Stimulated activated naive CD4-positive, alpha-beta T cell (primary cell): ENCODE measurements around the gene OR5B21.

Experiments
- DNase-seq, 6 experiments: peaks; one replicate each; lab custom pipeline; 2025; lab: John Stamatoyannopoulos, UW

The OR5B21 gene

GRCh38 chr11:58493676-58494075 lies 14.2 kb downstream of the OR5B21 start:
- no peak for DNase-seq

- DNase-seq = no peak
These were observed 17.1 kb downstream of the OR5B21 start for GRCh38 chr11:58490827-58491226.

- DNase-seq = no peak
These were observed 20.7 kb downstream of the OR5B21 start for GRCh38 chr11:58487170-58487569.

GRCh38 chr11:58485961-58486360 lies 21.9 kb downstream of the OR5B21 start:
- no peak for DNase-seq

- DNase-seq = no peak
These were observed 36.0 kb downstream of the OR5B21 start for GRCh38 chr11:58471892-58472291.

- DNase-seq = no peak
These were observed 41.6 kb downstream of the OR5B21 start for GRCh38 chr11:58466293-58466692.

GRCh38 chr11:58465690-58466089 lies 42.2 kb downstream of the OR5B21 start:
- DNase-seq = no peak
